ENCODE results near the gene RHBDD2.
"Not testable (repeated sequence)": the region's sequence is repeated elsewhere in the genome, so short reads cannot be mapped to it uniquely, and the experiment has no call there.

The RHBDD2 gene

GRCh38 chr7:75878769-75879611, at the start of gene RHBDD2:
TSS of gene RHBDD2 (plus strand) at chr7:75879034. CDS start at chr7:75879083, 49 bp downstream.
- DNase-seq: peak; percentile 58

DNA sequence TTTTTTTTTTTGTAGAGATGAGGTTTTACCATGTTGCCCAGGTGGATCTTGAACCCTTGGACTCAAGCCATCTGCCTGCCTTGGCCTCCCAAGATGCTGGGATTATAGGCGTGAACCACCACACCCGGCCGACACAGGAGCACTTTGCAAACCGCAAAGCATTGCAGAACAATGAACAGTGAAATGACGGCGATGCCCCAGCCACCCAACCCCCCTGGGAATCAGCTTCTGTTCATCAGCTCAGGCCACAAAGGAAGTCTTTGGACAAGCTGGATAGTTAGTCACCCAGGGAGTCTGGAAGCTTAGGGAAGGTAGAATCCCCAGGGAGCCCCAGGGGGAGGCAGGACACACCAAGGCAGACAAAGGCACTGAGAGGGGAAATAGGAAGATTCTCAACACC, 49.2 kb upstream of the RHBDD2 start:
- not testable (repeated sequence) for DNase-seq

- no peak for DNase-seq
Measured at GRCh38 chr7:75830978-75831377, 47.9 kb upstream of the RHBDD2 start.

GRCh38 chr7:75833662-75834061, 45.2 kb upstream of the RHBDD2 start:
- DNase-seq: not testable (repeated sequence)

- no peak for DNase-seq
Measured at GRCh38 chr7:75835688-75836285, 43.0 kb upstream of the RHBDD2 start.

DNA sequence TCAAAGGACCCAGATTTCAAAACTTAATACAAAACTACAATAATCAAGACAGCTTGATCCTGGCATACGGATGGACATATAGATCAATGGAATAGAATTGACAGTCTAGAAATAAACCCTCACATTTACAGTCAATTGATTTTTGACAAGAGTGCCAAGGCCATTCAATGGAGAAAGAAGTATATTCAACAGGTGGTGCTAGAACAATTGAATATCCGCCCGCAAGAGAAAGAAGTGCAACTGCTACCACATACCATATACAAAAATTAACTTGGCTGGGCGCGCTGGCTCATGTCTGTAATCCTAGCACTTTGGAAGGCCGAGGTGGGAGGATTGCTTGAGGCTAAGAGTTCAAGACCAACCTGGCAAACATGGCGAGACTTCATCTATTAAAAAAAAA, 42.0 kb upstream of the RHBDD2 start:
- no peak for DNase-seq

DNA sequence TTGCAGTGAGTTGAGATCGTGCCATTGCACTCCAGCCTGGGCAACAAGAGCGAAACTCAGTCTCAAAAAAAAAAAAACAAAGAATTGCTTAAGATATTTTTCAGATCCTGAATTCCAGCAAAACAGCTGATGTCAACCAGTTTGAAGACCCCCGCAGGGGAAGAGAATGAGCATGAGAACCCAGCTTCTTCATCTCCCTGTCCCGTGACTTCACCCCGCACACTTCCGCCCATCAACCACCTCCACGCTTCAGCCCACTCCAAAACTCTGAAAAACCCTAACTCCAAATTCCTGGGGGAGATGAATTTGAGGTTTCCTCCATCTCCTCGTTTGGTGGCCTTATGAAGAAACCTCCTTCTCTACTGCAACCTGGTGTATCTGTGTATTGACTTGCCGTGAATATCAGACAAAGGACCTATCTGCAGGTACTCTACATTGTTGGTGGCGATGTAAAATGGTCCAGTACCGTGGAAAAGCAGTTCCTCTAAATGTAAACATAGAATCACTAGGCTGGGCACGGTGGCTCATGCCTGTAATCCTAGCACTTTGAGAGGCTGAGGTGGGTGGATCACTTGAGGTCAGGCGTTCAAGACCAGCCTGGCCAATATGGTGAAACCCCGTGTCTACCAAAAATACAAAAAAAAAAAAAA, 40.4 kb upstream of the RHBDD2 start:
- not testable (repeated sequence) for DNase-seq

DNA sequence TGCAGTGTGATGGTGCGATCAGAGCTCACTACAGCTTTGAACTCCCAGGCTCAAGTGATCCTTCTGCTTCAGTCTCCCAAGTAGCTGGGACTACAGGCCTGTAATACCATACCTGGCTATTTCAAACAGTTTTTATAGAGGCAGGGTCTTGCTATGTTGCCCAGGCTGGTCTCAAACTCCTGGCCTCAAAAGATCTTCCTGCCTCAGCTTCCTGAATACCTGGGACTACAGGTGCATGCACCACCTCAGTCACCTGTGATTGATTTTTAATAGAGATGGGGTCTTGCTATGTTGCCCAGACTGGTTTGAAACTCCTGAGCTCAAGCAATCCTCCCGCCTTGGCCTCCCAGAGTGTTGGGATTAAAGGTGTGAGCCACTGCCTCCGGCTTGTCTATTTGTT, 38.8 kb upstream of the RHBDD2 start:
- DNase-seq: no peak

DNA sequence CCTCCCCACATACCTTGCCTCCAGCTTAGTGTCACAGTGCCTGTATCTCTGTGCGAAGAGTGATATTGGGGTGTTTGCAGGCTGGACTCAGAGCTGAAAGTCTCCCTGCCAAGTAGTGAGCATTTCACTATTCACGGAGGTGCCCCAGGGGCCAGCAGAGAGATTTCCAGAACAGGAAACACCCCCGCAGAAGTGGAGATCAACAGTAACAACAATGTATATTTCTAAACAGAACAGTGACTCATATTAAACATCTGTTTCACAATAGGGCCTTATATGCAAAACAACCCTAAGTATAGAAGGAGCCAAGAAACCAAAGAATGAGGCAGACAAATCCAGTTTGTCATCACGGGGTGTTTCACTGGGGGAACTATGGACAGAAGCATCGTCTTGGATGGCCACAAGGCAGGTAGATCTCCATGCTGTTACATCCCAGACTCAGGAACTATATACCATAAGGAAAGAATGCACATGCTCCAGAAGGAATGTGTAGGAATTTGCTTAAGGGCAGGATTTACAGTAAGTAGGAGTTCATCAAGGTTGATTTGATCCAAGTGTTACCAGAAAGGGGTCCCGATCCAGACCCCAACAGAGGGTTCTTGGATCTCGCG, 35.9 kb upstream of the RHBDD2 start:
- DNase-seq: no peak

DNA sequence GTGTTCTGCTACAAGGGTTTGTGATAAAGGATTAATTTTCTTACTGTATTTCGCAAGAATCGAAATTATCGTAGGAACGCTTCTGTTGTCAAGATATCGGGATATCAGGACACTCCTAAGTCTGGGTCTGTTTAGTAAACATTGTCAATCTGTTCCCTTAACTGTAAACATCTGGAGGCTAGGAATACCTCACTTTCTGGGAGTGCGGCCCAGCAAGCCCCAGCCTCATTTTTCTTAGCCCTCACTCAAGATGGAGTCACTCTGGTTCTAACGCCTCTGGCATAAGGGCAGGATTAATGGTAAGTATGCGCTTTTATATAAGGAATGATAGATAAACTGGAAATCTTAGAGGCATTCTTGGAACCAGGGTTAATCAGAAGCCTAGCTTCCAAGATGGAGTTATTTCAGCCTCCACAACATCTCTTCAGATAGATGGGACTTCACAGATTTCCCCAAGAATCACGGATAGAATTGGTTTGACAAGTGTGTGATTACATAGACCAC, 35.2 kb upstream of the RHBDD2 start:
- no peak for DNase-seq

- no peak for DNase-seq
Measured at GRCh38 chr7:75844158-75844557, 34.7 kb upstream of the RHBDD2 start.

GRCh38 chr7:75845132-75845531, 33.7 kb upstream of the RHBDD2 start:
- not testable (repeated sequence) for DNase-seq

DNA sequence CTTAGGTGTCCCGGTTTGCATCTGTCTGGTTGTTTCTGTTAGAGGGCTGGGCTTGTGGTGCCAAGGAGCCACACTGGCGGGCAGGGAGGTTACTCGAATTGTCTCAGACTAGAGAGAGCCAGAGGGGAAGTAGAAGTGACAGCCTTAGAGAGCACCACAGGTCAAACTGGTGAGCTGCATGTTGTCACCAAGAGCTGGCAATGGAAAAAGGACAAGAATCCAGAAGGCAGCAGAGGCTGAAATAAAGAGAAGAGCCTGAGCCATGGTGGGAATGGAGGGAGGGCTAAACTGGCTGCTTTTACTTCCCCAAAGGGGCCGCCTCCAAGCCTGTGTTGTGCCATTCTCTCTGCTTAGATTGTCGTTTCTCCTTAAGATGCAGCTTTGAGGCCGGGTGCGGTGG, 31.1 kb upstream of the RHBDD2 start:
- DNase-seq: no peak

GRCh38 chr7:75849573-75849972, 29.3 kb upstream of the RHBDD2 start:
- DNase-seq: no peak

GRCh38 chr7:75850235-75850634, 28.6 kb upstream of the RHBDD2 start:
- DNase-seq: no peak

DNA sequence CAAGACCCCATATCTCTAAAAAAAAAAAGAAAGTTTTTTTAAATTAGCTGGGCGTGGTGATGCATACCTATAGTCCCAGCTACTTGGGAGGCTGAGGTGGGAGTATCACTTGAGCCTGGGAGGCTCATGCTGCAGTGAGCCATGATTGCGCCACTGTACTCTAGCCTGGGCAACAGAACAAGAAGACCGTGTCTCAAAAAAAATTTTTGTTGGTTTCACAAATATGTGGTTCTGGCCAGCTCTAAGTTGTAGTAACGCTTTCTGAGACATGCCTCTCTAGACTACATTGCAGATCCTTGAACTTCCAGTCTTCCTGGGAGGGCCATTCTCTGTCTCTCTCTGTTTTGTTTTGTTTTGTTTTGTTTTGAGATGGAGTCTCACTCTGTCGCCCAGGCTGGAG, 24.6 kb upstream of the RHBDD2 start:
- no peak for DNase-seq

DNA sequence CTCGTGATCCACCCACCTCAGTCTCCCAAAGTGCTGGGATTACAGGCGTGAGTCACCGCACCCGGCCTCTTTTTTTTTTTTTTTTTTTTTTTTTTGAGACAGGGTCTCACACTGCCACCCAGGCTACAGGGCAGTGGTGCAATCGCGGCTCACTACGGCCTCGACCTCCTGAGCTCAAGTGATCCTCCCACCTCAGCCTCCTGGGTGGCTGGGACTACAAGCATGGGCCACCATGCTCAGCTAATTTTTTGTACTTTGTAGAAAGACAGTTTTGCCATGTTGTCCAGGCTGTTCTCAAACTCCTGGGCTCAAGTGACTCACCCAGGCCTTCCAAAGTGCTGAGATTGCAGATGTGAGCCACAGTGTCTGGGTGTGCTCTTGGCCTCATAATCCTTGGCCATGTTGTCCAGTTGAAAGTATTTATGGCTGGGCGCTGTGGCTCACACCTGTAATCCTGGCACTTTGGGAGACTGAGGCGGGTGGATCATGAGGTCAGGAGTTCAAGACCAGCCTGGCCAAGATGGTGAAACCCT, 24.0 kb upstream of the RHBDD2 start:
- not testable (repeated sequence) for DNase-seq

DNA sequence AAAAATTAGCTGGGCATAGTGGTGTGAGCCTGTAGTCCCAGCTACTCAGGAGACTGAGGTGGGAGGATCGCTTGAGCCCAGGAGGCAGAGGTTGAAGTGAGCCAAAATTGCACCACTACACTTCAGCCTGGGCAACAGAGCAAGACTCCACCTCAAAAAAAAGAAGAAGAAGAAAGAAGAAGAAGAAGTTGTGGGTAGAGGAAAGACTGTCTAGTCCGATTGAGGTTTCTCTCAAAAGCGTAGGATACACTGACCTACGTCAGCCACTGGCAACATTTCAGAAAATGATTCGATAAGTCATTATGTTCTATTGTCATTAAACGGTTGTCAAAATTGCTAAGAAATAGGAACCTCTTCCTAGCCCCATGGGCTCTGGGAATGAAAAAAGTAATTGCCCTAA, 22.3 kb upstream of the RHBDD2 start:
- no peak for DNase-seq

DNA sequence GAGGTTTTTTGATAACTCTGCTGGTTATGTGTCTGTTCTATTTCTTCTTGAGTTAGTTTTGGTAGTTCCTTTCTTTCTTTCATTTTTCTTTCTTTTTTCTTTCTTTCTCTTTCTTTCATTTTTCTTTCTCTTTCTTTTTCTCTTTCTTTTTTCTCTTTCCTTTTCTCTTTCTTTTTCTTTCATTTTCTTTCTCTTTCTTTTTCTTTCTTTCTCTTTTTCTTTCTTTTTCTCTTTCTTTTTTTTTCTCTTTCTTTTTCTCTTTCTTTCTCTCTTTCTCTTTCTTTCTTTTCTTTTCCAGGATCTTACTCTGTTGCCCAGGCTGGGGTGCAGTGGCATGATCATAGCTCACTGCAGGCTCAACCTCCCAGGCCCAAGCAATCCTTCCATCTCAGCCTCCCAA, 20.4 kb upstream of the RHBDD2 start:
- DNase-seq: no peak

DNA sequence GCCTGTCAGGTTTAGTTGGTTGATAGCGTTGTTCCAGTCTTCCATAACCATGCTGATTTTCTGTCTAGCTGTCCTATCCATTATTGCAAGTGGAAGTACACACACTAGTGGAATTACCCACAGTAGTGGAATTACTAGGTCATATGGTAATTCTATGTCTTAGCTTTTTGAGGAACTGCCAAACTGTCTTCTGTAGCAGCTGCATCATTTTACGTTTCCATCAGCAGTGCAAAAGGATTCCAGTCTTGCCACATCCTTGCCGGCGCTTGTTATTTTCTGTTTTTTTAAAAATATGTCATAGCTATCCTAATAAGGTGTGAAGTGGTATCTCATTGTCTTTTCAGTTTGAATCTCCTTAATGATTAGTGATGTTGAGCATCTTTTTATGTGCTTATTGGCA, 17.2 kb upstream of the RHBDD2 start:
- no peak for DNase-seq

DNA sequence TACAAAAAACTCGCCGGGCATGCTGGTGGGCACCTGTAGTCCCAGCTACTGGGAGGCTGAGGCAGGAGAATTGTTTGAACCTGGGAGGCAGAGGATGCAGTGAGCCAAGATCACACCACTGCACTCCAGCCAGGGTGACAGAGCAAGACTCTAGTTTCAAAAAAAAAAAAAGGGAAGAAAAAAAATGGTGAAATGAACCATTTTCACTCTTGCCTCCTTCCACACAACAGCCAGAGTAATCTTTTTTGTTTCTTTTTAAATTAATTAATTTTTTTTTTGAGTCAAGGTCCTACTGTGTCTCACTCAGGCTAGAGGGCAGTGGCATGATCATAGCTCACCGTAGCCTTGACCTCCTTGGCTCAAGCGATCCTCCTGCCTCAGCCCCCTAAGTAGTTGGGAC, 14.6 kb upstream of the RHBDD2 start:
- not testable (repeated sequence) for DNase-seq

GRCh38 chr7:75866114-75866488, 12.7 kb upstream of the RHBDD2 start:
- no peak for DNase-seq

All from NCI-H187 treated with DMSO at 0.1 percent for 48 hours (cell line).